Middle frontal gyrus (tissue), 1 donor: ENCODE results near the gene SNRPB2.
A peak's percentile ranks its signal among the peaks of the same experiment; 100 is the strongest.

Source experiments
- DNase-seq: peaks from one replicate; pipeline ENCODE4 v3.0.0-alpha.2; 2015; ENCODE audit warnings: low spot score; ENCODE audit errors: extremely low spot score

The SNRPB2 gene

DNA sequence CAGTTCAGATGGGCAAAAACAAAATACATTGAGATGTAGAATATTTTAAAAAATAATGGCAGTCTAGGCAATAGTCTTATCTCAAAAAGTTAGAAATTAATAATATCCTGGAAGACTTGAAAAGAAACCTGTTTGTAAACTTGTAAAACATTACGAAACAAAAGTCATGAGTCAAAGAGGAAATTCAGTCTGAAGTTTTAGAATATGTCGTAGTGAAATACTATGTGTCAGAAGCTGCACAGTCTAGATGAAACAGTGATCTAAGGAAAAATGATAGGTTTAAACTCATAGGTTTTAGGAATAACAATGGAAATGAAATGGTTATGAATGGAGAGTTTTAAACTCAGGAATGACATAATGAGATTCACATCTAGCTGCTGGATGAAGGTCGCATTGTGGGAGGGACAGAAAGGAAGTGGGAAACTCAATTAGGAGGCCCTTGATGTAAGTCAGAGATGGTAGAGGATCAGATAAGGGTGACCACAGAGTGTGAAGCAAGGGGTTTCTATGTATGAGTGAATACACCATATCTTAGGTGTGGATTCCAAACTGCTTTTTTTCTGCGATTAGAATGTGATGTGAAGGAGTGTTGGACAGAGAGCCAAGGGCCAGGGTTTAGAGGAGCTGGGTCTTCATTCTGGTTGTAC, 2.8 kb downstream of the SNRPB2 start:
- DNase-seq = no peak

DNA sequence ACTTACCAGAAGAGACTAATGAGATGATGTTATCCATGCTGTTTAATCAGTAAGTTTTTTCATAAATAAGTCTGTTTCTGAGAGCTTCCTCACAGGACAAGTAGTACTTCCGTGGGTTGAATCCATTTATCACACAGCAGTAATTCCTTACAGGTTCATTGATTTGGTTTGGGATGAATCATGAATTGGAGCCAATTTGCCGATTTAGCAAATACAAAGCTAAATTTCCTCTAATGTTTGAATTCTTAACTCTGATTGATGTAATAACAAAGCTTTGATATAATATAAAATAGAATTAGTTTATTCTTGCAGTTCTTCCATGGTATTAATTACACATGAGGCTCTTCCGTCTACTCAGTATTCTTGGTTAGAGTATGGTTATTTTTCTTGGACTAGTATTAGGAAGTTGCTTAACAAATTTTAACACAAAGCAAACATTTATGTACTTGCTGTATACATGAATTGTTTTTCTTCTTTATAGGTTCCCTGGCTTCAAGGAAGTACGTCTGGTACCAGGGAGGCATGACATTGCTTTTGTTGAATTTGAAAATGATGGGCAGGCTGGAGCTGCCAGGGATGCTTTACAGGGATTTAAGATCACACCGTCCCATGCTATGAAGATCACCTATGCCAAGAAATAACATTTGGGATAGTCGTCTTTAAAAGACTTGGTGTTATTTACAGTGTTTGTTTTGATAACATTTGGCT, 10.7 kb downstream of the SNRPB2 start:
- no peak for DNase-seq

DNA sequence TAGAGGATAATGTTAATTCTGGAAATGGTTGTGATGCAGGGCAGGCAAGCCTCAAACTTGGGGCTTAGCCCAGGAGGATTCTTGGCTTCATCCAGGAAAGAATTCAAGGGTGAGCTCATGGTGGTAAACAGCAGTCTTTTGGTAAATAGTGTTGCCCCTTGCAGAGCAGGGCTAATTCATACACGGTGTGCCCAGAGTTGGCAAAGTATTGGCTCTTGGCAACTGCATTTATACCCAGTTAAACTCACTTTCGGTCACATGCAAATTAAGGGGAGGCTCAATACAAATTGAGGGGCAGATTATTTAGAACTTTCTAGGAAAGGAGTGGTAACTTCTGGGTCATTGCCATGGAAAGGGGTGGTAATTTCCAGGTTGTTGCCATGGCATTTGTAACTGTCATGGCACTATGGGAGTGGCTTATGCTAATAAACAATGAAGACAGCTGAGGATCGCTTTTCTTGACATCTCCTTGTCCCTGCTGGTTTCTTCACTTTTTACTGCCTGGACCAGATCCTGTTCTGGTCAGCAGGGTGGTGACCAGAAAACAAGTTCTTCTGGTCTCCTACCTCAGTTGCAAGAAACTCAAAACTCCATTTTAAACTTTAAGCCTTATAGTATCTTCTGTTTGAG, 14.5 kb downstream of the SNRPB2 start:
- DNase-seq = no peak

DNA sequence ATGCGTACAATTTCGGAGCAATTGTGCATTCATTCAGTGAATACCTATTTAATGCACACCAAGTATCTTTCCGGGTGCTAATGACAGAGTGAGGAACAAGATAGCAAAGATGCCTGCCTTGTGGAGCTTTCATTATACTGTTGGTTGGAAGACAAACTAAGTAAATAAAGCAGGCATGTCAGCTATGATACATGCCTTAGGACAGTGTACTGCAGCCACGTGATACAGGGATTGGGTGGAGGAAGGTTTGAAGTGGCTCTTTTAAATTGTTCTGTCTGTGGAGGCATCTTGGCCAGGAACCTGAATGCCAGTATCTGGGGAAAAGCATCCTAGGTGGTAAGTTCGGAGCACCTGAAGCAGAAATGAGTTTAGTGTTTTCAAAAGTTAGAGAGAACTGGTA, 15.4 kb downstream of the SNRPB2 start:
- DNase-seq = no peak

DNA sequence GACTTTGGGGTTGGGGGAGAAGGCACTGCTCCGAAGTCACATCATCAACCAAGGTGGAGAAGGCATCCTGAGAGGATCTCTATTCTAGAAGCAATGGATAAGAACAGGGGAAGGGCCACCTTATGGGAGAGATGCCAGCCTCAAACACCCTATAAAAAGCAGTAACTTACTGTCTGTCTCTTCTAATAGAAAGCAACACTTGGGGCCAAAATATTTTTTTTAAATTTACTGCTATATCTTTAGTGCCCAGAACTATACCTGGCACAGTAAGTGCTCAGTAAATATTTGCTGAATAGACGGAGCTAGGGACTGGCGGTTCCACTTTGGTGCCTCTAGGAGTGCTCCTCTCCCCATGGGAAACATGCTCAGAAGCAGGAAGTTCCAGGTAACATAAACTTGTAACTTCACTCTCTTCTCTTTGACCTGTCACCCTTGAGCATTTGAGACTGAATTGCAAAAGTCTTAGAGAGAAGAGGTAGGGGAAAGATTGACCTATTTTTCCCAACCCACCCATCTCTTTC, 17.5 kb downstream of the SNRPB2 start:
- DNase-seq = no peak

DNA sequence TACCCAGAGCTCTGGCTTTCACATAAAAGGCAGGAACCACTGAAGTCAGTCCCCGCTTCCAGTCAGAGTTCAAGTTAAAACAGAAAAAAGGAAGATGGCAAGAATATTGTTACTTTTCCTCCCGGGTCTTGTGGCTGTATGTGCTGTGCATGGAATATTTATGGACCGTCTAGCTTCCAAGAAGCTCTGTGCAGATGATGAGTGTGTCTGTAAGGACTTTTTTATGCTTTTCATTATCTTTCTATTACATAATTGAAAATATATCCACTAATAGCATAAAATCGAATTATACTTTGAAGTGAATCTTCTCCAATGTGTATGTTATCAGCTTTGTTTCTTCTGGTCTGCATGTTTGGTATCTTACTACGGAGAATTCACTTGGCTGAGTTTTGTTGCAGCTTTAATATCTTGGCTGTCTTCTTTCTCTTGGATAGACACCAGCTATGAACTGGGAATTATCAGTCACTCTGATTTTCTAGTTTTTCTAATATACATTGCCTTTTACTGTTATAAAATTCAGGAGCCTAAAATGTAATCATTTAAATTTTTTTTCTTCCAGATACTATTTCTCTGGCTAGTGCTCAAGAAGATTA, 18.6 kb downstream of the SNRPB2 start, which contains the start of gene OTOR:
TSS of gene OTOR (plus strand) at position 51 of the 593 bp plus-strand sequence. CDS start at position 95, 44 bp downstream.
- DNase-seq = no peak

DNA sequence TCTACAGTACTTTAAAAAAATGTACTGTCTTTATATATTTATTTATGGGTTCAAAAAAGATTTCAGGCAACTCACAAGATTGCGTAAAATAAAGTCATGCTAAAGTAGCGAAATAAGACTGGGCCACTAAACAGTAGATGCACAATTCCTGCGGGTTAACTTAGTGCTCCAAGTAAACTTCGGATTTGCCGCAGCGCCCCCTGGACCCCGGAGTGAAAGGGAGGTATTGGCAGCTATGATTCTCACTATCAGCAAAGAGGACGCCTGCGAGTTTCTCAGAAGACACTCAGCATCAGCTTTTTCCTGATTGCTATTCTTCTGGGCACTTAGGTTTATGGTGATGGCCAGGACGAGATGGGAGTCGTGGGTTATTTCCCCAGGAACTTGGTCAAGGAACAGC, 19.7 kb downstream of the SNRPB2 start:
- DNase-seq = no peak

DNA sequence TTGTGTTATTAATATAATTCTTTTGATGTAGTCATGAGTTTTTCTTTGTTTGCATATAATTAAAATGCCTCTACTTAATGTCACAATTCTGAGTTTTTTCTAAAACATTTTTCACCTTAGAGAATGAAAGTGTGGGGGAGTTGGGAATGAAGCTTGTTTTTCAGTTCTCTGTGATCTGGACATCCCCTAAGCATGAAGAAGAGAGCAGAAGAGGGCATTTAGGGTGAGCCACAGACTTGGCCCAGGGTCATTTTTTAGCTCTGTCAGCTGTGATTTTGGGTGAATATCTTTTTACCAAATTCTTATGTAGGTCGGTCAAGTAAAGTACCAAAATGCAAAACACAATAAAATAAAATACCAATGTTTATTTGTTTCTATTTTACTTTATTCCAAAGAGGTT, 22.3 kb downstream of the SNRPB2 start:
- DNase-seq = no peak

DNA sequence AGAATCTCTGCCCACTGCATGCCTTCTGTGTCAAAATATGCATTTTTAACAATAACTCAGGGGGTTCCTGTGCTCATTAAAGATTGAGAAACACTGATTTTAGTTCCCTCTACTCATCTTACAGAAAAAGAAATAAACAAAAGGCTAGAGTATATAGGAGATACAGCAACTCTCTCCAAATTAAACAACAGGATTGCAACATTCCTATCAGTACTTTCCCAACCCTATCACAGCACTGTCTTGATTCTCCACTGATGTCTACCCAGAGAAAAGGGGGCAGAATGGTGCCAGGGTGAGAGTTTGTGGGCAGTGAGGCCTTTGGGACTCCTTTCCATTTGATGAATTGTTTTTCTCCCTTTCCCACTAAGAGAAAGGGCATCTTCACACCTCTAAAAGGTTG, 23.1 kb downstream of the SNRPB2 start:
- DNase-seq = no peak

DNA sequence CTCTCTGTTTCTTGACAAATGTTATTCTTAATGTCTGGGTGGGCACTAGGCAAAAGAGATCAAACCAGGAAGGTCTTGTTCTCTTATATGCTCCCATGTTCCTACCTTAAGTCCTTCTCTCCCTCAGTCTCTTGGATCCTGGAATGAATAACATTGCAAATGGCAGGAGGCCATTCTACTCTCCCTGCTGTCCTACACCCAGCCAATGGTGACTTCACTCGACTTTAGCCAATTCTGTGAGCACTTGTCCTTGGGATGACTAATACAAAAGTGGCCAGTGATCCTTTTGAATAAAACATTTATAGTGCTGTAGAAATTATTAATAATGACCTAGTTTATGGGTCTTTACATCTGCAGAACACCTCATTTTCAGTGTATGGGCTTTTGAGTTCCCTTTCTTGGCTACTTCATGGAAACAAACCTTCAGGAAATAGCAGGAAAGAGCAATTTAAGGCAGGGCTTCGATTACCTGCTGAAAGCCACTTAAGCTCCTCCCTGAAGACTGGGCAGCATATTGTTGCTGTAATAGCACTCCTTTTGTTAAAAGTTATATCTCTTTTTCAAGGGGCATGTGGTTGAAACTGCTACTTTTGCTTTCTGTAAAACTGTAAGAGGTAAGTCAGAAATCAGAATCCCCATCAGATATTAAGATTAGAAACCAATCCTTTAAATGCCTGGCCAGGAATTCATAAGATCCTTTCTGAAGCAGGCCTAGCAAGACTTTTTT, 28.8 kb downstream of the SNRPB2 start:
- no peak for DNase-seq

DNA sequence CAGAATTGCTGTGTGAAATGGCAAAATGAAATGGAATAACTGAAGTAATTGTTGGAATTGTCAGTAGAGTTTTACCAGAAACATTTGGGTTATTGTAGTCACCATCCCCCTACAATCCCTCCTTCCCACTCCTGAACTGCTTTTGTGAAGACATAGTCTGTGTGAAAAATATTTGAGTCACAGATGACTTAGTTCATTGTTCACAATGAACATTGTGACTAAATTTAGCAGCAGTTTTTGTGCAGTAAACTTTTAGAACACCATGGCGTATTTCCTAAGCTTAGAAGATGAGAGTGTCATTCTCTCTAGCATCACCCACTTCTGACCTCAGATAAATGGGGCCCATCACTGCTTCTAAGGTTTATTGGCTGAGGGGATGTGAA, 29.3 kb downstream of the SNRPB2 start:
- no peak for DNase-seq

DNA sequence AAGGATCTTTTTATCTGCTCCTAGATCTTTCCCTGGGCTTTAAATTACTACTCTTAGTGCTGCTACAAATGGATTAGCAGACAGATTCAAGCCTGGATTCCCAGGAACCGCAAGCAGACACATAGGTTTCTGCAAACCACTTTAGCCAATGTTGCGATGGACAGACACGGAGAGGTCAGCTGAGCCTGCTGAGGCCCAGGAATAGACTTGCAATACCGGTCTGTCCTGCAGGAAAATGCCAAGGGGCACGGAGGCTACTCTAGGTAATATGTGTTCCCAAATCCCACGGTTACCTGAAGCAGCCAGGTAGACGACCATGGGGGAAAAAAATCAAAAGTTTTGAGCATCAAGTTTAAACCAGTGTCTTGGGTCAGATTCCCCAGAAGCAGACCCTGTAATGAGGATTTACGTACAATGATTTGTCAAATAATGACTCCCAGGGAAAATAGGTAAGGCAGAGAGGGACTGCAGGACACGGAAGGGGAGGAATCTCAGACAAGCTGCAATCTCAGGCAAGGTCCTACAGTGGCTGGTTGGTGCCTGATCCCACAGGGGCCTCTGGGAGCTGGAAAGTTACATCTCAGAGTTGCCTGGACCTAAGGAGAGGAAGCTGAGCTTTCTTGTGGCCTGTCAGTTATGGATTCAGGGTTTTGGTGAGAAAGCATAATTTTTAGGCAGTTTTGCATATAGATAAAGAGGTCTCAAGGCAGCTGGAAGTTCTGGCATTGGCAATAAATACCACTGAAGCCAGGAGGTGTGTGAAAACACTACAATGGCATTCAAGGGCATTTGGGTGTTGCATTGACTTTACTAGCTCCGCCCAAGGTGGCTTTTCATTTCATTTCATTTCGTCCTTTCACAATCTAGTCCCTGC, 30.8 kb downstream of the SNRPB2 start:
- DNase-seq = no peak

DNA sequence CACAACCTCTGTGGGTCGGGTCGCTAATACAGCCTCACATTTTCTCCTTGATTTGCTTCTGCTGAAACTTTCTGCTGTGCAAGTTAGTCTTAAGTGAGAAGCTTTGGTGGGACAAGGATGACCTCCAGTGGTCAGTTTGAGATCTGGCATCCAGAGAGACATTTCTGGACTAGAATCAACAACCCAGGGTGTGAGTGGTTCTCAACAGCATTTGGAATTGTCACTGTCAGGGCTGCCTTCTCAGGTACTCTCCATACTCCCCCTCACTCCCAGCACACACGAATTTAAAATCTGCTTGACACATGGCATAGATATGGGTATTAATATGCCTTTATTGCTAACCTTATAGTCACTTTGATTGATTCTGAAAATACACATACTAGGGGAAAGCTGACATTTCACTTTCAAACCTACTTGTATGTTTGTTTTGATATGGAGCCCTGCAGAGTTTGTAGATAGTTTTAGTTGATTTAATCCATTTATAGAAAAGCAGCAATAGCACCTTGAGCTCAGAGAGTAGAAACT, 31.5 kb downstream of the SNRPB2 start:
- DNase-seq = peak; percentile 47

DNA sequence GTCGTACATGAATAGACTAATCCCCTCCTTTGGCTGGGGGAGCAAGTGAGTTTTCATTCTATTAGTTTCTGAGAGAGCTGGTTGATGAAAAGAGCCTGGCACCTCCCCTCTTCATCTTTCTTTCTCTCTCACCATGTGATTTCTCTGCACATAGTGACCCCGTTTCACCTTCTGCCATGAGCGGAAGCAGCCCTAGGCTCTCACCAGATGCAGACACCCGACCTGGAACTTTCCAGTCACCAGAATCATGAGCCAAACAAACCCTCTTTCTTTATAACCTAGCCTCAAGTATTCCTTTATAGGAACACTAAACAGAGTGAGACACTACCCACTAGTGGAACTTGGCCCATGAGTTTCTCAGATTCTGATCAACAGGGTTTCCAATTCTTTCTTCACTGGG, 34.7 kb downstream of the SNRPB2 start:
- no peak for DNase-seq

DNA sequence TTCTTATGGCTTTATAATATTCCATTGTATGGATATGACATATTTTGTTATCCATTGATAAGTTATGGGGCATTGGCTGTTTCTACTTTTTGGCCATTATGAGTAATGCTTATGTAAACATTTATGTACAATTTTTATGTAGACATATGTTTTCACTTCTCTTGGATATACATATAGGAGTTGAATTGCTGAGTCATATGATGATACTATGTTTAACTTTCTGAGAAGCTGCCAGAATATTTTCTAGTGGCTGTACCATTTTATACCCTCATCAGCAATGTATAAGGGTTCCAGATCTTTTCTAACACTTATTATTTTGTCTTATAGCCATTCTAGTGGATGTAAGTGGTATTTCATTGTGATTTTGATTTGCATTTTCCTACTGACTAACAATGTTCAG, 41.4 kb downstream of the SNRPB2 start:
- DNase-seq = no peak

DNA sequence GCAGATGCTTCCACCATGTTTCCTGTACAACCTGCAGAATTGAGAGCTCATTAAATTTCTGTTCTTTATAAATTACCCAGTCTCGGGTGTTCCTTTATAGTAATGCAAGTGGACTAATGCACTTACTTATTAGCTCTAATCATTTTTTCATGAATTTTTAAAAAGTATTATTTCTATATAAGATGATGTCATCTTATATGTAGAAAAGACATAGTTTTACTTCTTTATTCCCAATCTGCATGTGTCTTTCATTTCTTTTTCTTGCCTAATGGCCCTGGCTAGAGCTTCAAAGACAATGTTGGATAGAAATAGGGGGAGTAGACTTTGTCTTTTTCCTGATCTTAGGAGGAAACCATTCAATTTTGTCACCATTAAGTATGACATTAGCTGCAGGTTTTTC, 46.1 kb downstream of the SNRPB2 start:
- DNase-seq = no peak

DNA sequence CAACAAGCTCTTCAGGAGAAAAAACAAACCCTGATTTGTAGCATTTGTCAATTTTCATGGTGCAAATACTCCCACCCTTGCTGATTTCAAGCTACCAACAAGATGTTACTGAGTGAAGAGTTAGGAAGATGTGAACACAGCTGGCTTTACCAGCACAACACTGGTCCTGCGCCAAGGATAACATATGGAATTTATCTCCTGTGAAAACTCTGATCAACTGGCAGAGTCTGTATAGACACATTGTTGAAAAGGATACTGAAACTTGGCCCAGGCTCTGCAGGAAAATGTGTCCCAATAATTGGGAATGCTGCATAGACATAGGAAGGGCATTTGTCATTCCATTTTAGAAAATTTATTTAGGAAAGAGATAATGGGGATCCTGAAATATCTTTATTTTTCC, 47.3 kb downstream of the SNRPB2 start:
- DNase-seq = no peak

DNA sequence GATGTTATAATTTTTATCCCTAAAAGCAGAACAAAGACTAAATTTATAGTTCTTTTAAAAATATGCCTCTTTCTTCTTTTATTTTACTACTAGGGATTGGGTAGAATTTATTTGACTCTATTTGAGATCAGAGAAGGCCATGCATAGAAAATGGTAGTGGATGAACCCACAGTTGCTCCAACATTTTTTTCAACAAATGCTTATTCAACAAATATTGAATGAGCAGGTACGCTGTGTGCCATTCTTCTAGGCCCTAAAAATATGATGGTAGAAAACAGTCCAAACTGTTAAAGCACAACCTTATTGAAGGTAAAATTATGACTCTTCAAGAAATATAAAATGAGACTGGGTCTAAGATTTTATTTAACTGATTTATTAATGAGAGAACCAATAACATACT, 48.3 kb downstream of the SNRPB2 start:
- no peak for DNase-seq

DNA sequence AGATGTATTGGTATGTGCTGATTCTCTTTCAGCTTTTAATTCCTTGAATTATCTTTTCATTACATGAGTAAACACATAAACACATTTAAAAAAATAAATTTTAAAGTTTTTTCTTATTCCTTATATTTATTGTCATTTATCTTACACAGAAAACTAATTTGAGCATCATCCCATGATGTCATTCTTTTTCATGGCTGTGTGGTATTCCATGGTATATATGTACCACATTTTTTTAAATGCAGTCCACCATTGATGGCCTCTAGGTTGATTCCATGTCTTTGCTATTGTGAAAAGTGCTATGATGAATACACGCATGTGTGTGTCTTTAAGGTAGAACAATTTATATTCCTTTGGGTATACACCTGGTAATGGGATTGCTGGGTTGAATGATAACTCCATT, 51.7 kb downstream of the SNRPB2 start:
- DNase-seq = no peak

DNA sequence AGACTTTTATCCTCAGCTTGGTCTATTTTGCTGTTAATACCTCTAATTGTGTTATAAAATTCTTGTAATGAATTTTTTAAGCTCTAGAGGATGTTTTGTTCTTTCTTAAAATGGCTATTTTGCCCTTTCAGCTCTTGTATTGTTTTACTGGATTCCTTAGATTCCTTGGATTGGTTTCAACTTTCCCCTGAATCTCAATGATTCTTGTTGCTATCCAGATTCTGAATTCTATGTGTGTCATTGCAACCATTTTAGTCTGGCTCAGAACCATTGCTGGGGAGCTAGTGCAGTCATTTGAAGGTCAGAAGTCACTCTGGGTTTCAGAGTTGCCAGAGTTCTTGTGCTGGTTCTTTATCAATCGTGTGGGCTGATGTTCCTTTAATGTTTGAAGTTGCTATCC, 55.4 kb downstream of the SNRPB2 start:
- no peak for DNase-seq
